GM12892 (cell line): ENCODE data around the gene DAPK2.

Experiments
- POLR2A ChIP-seq: IDR thresholded peaks from 2 replicates; pipeline ENCODE4 v1.6.1; 2011; ENCODE audit warnings: low read depth, low read length, control low read depth
- POLR2AphosphoS5 ChIP-seq: IDR thresholded peaks from 2 replicates; pipeline ENCODE4 v1.6.1; 2011; ENCODE audit warnings: low read depth, low read length, control low read depth
- TAF1 ChIP-seq: IDR thresholded peaks from 2 replicates; pipeline ENCODE4 v1.6.1; 2011; ENCODE audit warnings: low read depth, mild to moderate bottlenecking, control low read depth, low read length, borderline replicate concordance

GRCh38 chr15:63939531-63940130 lies 106.7 kb downstream of the DAPK2 start:
- TF ChIP-seq POLR2A (no peak), POLR2AphosphoS5 (no peak), TAF1 (no peak)
